IPS DF 6.9 (cell line): Measurements from ENCODE around the gene SAMD3.
"Not testable (repeated sequence)": the region's sequence is repeated elsewhere in the genome, so short reads cannot be mapped to it uniquely, and the experiment has no call there.

Source experiments
- DNase-seq: peaks from one replicate; pipeline ENCODE4 v3.0.0-alpha.2; 2013; ENCODE audit warnings: low read depth, low spot score
- H3K27ac ChIP-seq: one replicate; pipeline ENCODE4 v1.5.1; 2013; ENCODE audit warnings: low read length, control low read depth
- H3K27me3 ChIP-seq: 2 replicates; pipeline ENCODE4 v1.6.1; 2013; ENCODE audit warnings: mild to moderate bottlenecking, low read length; ENCODE audit not compliant: control insufficient read depth, insufficient read depth
- H3K36me3 ChIP-seq: 2 replicates; pipeline ENCODE4 v1.6.1; 2013; ENCODE audit warnings: low read length; ENCODE audit not compliant: control insufficient read depth, insufficient read depth
- H3K4me1 ChIP-seq: 2 replicates; pipeline ENCODE4 v1.6.1; 2013; ENCODE audit warnings: low read length; ENCODE audit not compliant: control insufficient read depth, insufficient read depth
- H3K4me3 ChIP-seq: 2 replicates; pipeline ENCODE4 v1.5.1; 2013; ENCODE audit warnings: mild to moderate bottlenecking, low read length
- H3K9me3 ChIP-seq: 2 replicates; pipeline ENCODE4 v1.6.1; 2013; ENCODE audit warnings: low read length, inconsistent platforms; ENCODE audit not compliant: control insufficient read depth, insufficient read depth
- WGBS: extraction: QIAGEN DNeasy Blood & Tissue Kit; methylation state at CpG from one replicate; pipeline ENCODE4 v1.1.7; 2013; ENCODE audit warnings: mixed read lengths, missing lambda C conversion rate; ENCODE audit not compliant: insufficient read length, insufficient coverage; 5-methylcytosine and 5-hydroxymethylcytosine counted together

SAMD3 gene

DNA sequence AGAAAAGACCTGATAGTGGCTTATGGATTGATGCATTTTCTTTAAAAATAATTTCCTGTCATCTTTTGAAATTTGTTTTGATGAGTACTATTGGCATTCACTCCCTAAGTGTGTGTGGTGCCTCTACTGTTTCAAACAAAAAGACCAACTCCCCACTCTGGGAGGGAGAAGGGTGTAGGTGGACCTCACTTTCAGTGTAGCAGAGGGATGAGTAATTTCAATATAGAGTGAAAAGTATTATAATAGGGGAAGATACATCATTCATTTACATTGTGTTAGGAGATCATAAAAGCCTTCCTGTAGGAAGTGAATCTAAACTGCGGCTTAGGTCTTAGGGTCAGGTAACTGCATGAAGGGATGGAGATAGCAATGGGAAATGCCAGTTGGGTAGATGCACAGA, 46.4 kb downstream of the SAMD3 start:
- H3K4me1 ChIP-seq: no peaks in the 10 kb centered on the region
- no peaks in the 10 kb centered on the region for H3K36me3 ChIP-seq
- H3K4me3 ChIP-seq: no peak overlapping the region
- no peaks in the 10 kb centered on the region for H3K9me3 ChIP-seq
- no peaks in the 10 kb centered on the region for H3K27me3 ChIP-seq
- no CpG with 5 or more reads among the region's 1 CpG for WGBS
- no peak overlapping the region for H3K27ac ChIP-seq
- DNase-seq: no peak

- no CpG with 5 or more reads among the region's 4 CpGs for WGBS
- H3K27ac ChIP-seq: not testable (repeated sequence)
These were observed 49.3 kb downstream of the SAMD3 start for GRCh38 chr6:130173377-130174004.

GRCh38 chr6:130170160-130170559, 52.6 kb downstream of the SAMD3 start:
- WGBS: no CpG with 5 or more reads among the region's 4 CpGs
- H3K36me3 ChIP-seq, H3K4me3 ChIP-seq, H3K27ac ChIP-seq, H3K4me1 ChIP-seq, H3K27me3 ChIP-seq, DNase-seq, H3K9me3 ChIP-seq: not testable (repeated sequence)

More at GRCh38 chr6:130173377-130174004, 49.3 kb downstream of the SAMD3 start:
- H3K27me3 ChIP-seq, H3K4me3 ChIP-seq, H3K4me1 ChIP-seq, H3K9me3 ChIP-seq, H3K36me3 ChIP-seq, DNase-seq: not testable (repeated sequence)

DNA sequence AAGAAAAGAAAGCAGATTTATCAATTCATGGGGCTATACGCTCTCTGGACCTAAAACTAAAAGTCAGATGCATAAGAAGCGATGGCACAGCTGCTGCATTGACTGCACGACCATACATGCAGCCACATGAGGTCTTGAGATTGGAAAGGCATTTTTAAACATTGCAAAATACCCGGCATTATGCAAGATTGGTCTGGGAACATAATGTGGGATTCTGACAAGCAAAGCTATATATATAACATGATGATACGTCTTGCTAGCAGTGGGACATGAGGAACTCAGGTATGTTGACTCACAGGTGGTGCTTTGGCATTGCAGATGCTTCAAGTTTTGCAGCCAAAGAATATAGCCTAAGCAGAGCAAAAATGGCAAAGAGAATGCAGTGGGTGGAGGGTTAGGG, 55.1 kb downstream of the SAMD3 start:
- Histone ChIP-seq H3K27ac (no peak overlapping the region), H3K9me3 (no peaks in the 10 kb centered on the region), H3K27me3 (no peaks in the 10 kb centered on the region), H3K4me1 (no peaks in the 10 kb centered on the region), H3K36me3 (no peaks in the 10 kb centered on the region), H3K4me3 (no peak overlapping the region)
- no CpG with 5 or more reads among the region's 5 CpGs for WGBS
- DNase-seq: no peak

- H3K27me3 ChIP-seq: no peaks in the 10 kb centered on the region
- no peaks in the 10 kb centered on the region for H3K4me1 ChIP-seq
- H3K36me3 ChIP-seq: no peaks in the 10 kb centered on the region
- no CpG with 5 or more reads among the region's 4 CpGs for WGBS
- no peak overlapping the region for H3K4me3 ChIP-seq
- no peak overlapping the region for H3K27ac ChIP-seq
- no peak for DNase-seq
- no peaks in the 10 kb centered on the region for H3K9me3 ChIP-seq
These were observed 58.5 kb downstream of the SAMD3 start for GRCh38 chr6:130164251-130164650.

GRCh38 chr6:130163266-130163665, 59.5 kb downstream of the SAMD3 start:
- no peak overlapping the region for H3K4me3 ChIP-seq
- H3K27ac ChIP-seq: no peak overlapping the region
- no peaks in the 10 kb centered on the region for H3K36me3 ChIP-seq
- no peaks in the 10 kb centered on the region for H3K27me3 ChIP-seq
- H3K9me3 ChIP-seq: no peaks in the 10 kb centered on the region
- DNase-seq: no peak
- H3K4me1 ChIP-seq: no peaks in the 10 kb centered on the region
- no CpG with 5 or more reads among the region's 2 CpGs for WGBS

GRCh38 chr6:130162421-130162820, 60.3 kb downstream of the SAMD3 start:
- Histone ChIP-seq H3K4me3 (no peak overlapping the region), H3K9me3 (no peaks in the 10 kb centered on the region), H3K36me3 (no peaks in the 10 kb centered on the region), H3K27ac (no peak overlapping the region), H3K27me3 (no peaks in the 10 kb centered on the region), H3K4me1 (no peaks in the 10 kb centered on the region)
- DNase-seq: no peak
- WGBS: no CpG with 5 or more reads among the region's 2 CpGs

- Histone ChIP-seq H3K27me3 (no peaks in the 10 kb centered on the region), H3K4me1 (no peaks in the 10 kb centered on the region), H3K36me3 (no peaks in the 10 kb centered on the region), H3K9me3 (no peaks in the 10 kb centered on the region), H3K27ac (no peak overlapping the region), H3K4me3 (no peak overlapping the region)
- WGBS: no CpG with 5 or more reads among the region's 6 CpGs
- DNase-seq: no peak
These were observed 60.9 kb downstream of the SAMD3 start for GRCh38 chr6:130161683-130162404.

DNA sequence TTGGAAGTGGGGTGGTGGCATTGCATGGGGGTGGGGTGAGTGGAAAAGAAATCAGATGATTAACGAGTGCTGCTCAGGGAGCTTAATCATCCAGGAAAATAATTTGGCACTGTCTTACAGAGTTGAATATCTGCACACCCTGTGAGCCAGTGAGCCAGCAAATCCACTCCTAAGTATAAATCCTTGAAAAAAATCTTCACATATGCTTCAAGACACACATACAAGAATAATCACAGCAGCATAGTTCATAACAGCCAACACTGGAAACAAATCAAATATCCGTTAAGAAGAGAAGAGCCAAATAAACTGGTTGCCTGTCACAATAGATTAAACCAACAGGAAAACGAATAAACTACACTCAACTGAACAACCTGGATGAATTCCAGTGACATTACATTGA, 62.8 kb downstream of the SAMD3 start:
- Histone ChIP-seq H3K36me3 (no peaks in the 10 kb centered on the region), H3K27me3 (no peaks in the 10 kb centered on the region), H3K9me3 (no peaks in the 10 kb centered on the region), H3K27ac (no peak overlapping the region), H3K4me3 (no peak overlapping the region), H3K4me1 (no peaks in the 10 kb centered on the region)
- no peak for DNase-seq
- WGBS: no CpG with 5 or more reads among the region's 3 CpGs

GRCh38 chr6:130158548-130158947, 64.2 kb downstream of the SAMD3 start:
- Histone ChIP-seq H3K9me3 (no peaks in the 10 kb centered on the region), H3K36me3 (no peaks in the 10 kb centered on the region), H3K27ac (no peak overlapping the region), H3K4me1 (no peaks in the 10 kb centered on the region), H3K4me3 (no peak overlapping the region), H3K27me3 (no peaks in the 10 kb centered on the region)
- no CpG with 5 or more reads among the region's 4 CpGs for whole genome bisulfite sequencing
- DNase-seq: no peak

DNA sequence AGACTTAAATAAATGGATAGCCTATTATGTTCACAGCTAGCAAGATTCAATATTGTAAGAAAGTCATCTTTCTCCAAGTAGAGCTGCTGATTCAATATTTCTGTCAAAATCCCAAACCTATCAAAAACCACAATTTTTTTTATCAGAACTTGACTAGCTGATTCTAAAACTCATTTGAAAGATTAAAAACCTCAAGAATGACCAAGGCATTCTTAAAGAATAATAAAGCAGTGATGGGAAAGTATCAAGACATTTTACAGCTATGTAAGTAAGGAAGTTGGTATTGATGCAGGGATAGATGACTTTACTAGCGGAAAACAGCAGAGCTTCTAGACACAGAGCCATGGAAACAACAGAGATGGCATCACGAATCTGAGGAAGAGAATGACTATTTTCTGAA, 64.7 kb downstream of the SAMD3 start:
- Histone ChIP-seq H3K4me1 (no peaks in the 10 kb centered on the region), H3K27me3 (no peaks in the 10 kb centered on the region), H3K36me3 (no peaks in the 10 kb centered on the region), H3K4me3 (no peak overlapping the region), H3K9me3 (no peaks in the 10 kb centered on the region), H3K27ac (no peak overlapping the region)
- WGBS: no CpG with 5 or more reads among the region's 2 CpGs
- DNase-seq: no peak
